Brain pericyte (primary cell): ENCODE results near the gene RASSF5.

Experiments
- DNase-seq: peaks from one replicate; pipeline ENCODE4 v3.0.0-alpha.2; 2012; ENCODE audit warnings: low read depth, low spot score

RASSF5 gene

DNA sequence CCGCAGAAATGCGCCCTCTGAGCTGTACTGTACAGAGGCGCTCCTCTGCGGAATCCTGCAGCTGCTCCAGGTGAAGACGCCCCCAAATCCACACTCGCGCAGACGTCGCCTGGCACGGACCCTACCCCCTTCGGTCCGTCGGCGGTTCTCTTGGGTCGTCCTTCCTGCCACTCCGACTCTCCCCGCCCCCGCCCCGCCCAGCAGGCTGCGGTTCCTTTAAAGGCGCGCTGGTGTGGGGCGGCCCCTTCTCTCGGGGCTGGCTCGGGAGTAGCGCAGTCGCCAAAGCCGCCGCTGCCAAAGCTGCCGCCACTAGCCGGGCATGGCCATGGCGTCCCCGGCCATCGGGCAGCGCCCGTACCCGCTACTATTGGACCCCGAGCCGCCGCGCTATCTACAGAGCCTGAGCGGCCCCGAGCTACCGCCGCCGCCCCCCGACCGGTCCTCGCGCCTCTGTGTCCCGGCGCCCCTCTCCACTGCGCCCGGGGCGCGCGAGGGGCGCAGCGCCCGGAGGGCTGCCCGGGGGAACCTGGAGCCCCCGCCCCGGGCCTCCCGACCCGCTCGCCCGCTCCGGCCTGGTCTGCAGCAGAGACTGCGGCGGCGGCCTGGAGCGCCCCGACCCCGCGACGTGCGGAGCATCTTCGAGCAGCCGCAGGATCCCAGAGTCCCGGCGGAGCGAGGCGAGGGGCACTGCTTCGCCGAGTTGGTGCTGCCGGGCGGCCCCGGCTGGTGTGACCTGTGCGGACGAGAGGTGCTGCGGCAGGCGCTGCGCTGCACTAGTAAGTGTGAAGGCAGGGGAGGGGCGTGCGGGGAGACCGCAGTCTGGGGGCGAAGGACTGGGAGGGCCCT is at the start of gene RASSF5:
Gene RASSF5, plus strand, starts transcription at position 248 of the 846 bp plus-strand sequence. Its CDS starts 72 bp downstream, at position 320.
- DNase-seq: no peak

GRCh38 chr1:206459703-206460102 is 47.6 kb upstream of the RASSF5 start:
- no peak for DNase-seq

GRCh38 chr1:206460836-206461426 is 46.4 kb upstream of the RASSF5 start:
- no peak for DNase-seq

DNA sequence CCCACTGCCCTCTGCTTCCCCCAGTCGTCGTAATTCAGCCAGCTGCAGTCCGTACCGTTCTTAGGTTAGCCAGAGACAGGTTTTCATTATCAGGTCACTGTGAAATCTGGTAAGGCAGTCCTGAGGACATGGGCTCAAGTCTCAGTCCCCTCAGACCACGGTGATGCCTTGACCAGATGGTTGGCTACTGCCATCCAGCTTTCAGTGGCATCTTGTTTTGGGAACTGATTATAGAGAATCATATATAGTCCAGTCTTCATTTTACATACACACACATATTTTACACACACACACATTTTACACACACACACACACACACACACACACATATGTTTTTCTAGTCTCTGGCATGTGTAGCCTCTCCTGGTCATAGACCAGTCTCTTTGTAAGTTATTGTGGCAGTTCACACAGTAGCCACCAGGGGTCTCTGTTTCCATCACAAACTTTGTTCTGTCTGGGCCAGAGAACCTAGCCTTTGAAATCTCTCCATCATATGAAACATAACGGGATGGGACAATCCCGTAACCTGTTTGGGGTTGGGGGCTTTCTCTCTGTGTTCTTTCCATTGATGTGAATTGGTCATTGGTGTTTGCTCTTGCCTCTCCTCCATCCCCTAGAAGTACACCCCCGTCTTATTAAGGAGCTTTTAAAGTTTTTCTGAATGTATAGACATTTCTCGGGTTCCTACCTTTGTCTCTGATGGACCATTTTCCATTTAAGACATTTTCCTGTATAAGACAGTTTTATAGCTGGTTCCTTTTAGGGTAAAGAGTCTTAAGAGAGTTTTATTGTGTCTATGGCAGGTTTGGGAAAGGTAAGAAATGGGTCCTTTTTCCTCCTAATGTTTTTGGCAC is 45.5 kb upstream of the RASSF5 start:
- no peak for DNase-seq

GRCh38 chr1:206463137-206463536 is 44.2 kb upstream of the RASSF5 start:
- no peak for DNase-seq

DNA sequence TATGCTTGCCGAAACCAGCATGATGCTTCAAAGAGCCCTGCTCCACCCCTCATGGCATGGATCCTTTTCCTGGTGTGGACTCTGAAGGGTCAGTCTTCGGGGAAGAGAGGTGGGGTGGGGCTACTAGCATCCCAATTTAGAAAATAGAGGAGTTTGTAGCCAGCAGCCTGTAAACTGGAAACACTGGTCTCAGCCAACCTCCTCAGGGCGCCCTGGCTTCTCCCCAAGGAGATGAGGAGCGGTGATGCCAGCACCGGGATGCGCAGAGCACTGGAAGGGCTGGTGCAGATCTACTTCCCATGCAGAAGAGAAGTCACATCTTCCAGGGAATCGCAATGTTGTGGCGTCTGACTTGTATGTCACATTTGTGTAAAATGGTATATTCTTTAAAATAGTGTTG is 43.4 kb upstream of the RASSF5 start:
- DNase-seq: no peak

DNA sequence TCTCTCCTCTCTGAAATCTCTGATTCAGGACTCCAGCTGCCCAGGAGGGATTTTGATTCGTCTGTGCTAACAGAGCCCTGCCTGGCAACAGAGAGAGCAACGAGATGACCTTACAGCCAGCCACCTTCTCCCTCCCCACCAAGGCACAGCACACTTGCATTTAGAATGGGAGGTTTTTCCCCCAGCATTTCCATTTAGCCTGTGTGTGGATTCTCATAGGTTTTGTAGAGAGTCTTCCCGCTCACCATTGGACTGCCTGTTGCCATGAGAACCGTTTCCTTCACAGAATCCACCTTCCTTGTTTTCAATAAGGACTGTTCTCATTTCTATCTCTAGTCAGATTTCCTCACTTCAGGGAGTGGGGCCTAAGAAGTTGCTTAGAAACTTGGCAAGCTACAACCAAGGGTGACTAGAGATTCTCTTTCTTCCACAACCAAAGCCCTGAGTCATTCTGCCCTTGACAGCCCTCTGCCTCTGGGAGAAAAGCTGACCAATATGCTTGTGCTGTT is 42.8 kb upstream of the RASSF5 start:
- DNase-seq: no peak

GRCh38 chr1:206465951-206466350 is 41.4 kb upstream of the RASSF5 start:
- no peak for DNase-seq

- no peak for DNase-seq
Observed at GRCh38 chr1:206466840-206467649, 40.3 kb upstream of the RASSF5 start.

GRCh38 chr1:206467915-206468314 is 39.4 kb upstream of the RASSF5 start:
- no peak for DNase-seq

GRCh38 chr1:206468571-206468970 is 38.8 kb upstream of the RASSF5 start:
- DNase-seq: no peak

GRCh38 chr1:206469411-206469932 is 37.9 kb upstream of the RASSF5 start:
- DNase-seq: no peak

DNA sequence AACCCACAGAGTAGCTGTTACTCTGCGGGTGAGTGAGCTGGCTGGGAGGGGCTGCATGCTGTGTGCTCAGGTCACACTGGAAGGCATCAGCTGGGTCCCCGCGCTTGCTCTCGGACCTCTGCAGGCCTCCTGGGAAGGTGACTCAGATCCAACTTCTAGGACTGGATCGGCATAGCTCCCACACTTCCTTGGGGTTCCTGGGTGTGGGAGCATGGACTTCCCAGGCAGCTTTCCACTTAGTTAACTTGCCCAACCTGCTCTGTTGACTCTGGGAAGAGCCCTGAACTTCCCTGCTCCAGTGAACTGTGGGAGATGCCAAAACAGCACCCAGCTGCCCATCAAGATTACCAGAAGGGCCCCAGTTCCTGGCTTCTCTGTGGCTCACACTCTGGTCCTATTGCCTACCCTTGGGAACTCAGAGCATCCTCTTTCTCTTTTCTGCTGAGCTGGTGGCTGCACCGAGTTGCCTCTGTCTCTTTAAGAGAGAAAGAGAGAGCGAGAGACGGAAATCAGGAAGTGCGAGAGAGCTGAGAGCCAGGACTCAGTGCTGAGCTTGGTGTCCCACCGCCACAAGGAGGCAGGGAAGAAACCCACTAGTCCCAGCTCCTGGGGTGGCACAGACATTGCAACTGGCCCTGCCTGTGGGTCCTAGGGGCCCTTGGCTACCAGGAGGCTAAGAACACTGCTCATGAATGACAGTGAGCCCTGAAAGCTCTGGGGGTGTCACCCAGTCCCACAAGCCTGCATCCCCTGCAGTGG is 37.2 kb upstream of the RASSF5 start, which contains the start of gene IKBKE:
Gene IKBKE, plus strand, starts transcription at position 544 of the 759 bp plus-strand sequence. CDS start 2,752 bp downstream, outside the sequence.
- DNase-seq: no peak

GRCh38 chr1:206470692-206471414 is 36.5 kb upstream of the RASSF5 start:
- no peak for DNase-seq

- no peak for DNase-seq
Observed at GRCh38 chr1:206471415-206471801, 35.9 kb upstream of the RASSF5 start.

- DNase-seq: no peak
Observed at GRCh38 chr1:206472024-206472423, 35.3 kb upstream of the RASSF5 start.

DNA sequence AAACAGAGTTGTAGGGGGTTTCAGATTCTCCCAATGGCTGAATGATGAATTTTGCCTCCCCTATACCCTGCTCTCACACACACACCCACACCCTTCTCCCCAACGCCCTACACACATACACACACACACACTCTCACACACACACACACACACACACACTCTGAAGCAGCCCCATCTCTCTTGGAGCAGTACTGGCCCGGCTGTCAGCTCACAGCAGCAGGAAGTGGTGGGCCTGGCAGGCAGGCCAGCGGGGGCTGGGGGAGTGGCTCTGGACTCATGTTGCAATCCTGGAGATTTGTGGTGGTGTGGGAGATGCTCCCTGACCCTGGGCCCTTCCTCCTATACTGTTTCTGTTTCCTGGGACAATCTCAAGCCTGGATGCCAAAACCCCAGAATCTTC is 34.9 kb upstream of the RASSF5 start:
- DNase-seq: no peak

- DNase-seq: no peak
Observed at GRCh38 chr1:206472886-206473285, 34.4 kb upstream of the RASSF5 start.

GRCh38 chr1:206476058-206476457 is 31.3 kb upstream of the RASSF5 start:
- no peak for DNase-seq
